Lower leg skin (tissue), 3 donors: ENCODE results near the gene ALPP.
"Not testable (repeated sequence)": the region's sequence is repeated elsewhere in the genome, so short reads cannot be mapped to it uniquely, and the experiment has no call there.

Source experiments
- CTCF ChIP-seq, 3 donors: fragments of 450-650 bp; IDR thresholded peaks; one replicate each; pipeline ENCODE4 v1.5.1; 2016; ENCODE audit warnings: antibody characterized with exemption in 3 of 3, mild to moderate bottlenecking in 3 of 3, moderate library complexity in 2 of 3
- POLR2A ChIP-seq, 2 donors: fragments of 450-650 bp; IDR thresholded peaks; one replicate each; pipeline ENCODE4 v1.6.1; 2016 to 2017; ENCODE audit warnings: antibody characterized with exemption in 2 of 2, mild to moderate bottlenecking in 1 of 2, moderate library complexity in 1 of 2

DNA sequence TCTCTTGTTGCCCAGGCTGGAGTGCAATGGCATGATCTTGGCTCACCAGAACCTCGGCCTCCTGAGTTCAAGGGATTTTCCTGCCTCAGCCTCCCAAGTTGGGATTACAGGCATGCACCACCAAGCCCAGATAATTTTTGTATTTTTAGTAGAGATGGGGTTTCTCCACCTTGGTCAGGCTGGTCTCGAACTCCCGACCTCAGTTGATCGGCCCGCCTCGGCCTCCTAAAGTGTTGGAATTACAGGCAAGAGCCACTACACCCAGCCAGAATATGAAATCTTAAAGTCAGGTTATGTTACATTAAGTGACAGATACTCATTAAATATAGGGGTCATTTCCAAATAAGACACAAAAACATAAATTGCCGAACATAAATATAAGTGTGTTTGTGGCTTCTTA, 15.9 kb downstream of the ALPP start:
- TF ChIP-seq POLR2A, CTCF (IDR thresholded peaks at IDR 0.05): not testable (repeated sequence)
